Tongue (tissue), 2 donors: ENCODE measurements around the gene CCDC83. TPM values are rescaled to one million over a fixed set of nuclear protein-coding genes. Genes with fewer than 3 reads are reported as not detected.

ENCODE experiments used
- DNase-seq: peaks from one replicate; pipeline ENCODE4 v3.0.0-alpha.2; 2015
- total RNA-seq: library from RNA; depleted of rRNA; stranded (reverse); fragments of >200 nt; gene quantifications from one replicate; pipeline ENCODE4 v1.2.3, GENCODE V29; 2014

The CCDC83 gene
- total RNA-seq: not detected

- no peak for DNase-seq
Observed at GRCh38 chr11:85855341-85855656, at the start of gene CCDC83. TSS of gene CCDC83 (plus strand) at chr11:85855383. CDS start at chr11:85865124, 9,741 bp downstream.

- no peak for DNase-seq
Observed at GRCh38 chr11:85805387-85805786, 49.8 kb upstream of the CCDC83 start.

GRCh38 chr11:85806016-85806415 lies 49.2 kb upstream of the CCDC83 start:
- no peak for DNase-seq

- no peak for DNase-seq
Observed at GRCh38 chr11:85806876-85807275, 48.3 kb upstream of the CCDC83 start.

- peak; percentile 23 for DNase-seq
Observed at GRCh38 chr11:85809191-85809590, 46.0 kb upstream of the CCDC83 start.

GRCh38 chr11:85809863-85810262 lies 45.3 kb upstream of the CCDC83 start:
- no peak for DNase-seq

GRCh38 chr11:85810521-85810870 lies 44.7 kb upstream of the CCDC83 start:
- DNase-seq: no peak

- peak; percentile 76 for DNase-seq
Observed at GRCh38 chr11:85810871-85811611, 44.1 kb upstream of the CCDC83 start, which contains the start of gene SYTL2. TSS of gene SYTL2 (minus strand) at chr11:85811141. CDS start at chr11:85757725, 53,416 bp downstream.

GRCh38 chr11:85811624-85812023 lies 43.6 kb upstream of the CCDC83 start:
- no peak for DNase-seq

- DNase-seq: no peak
Observed at GRCh38 chr11:85813721-85814120, 41.5 kb upstream of the CCDC83 start.

GRCh38 chr11:85815186-85815931 lies 39.8 kb upstream of the CCDC83 start:
- DNase-seq: no peak

- peak; percentile 19 for DNase-seq
Observed at GRCh38 chr11:85819441-85819840, 35.7 kb upstream of the CCDC83 start.

- no peak for DNase-seq
Observed at GRCh38 chr11:85821636-85822035, 33.5 kb upstream of the CCDC83 start.

- no peak for DNase-seq
Observed at GRCh38 chr11:85822814-85823213, 32.4 kb upstream of the CCDC83 start.

- no peak for DNase-seq
Observed at GRCh38 chr11:85823816-85824215, 31.4 kb upstream of the CCDC83 start.

GRCh38 chr11:85825616-85826015 lies 29.6 kb upstream of the CCDC83 start:
- peak; percentile 57 for DNase-seq

GRCh38 chr11:85826116-85826855 lies 28.9 kb upstream of the CCDC83 start:
- DNase-seq: peak; percentile 86

- peak; percentile 17 for DNase-seq
Observed at GRCh38 chr11:85827748-85828639, 27.2 kb upstream of the CCDC83 start.

GRCh38 chr11:85828640-85828978 lies 26.6 kb upstream of the CCDC83 start:
- DNase-seq: no peak

GRCh38 chr11:85829172-85829571 lies 26.0 kb upstream of the CCDC83 start:
- DNase-seq: no peak

GRCh38 chr11:85831050-85831449 lies 24.1 kb upstream of the CCDC83 start:
- no peak for DNase-seq

GRCh38 chr11:85835263-85835662 lies 19.9 kb upstream of the CCDC83 start:
- no peak for DNase-seq
